OCI-LY3 (cell line): ENCODE measurements around the gene XRCC2.
"Not testable (repeated sequence)": the region's sequence is repeated elsewhere in the genome, so short reads cannot be mapped to it uniquely, and the experiment has no call there.

Experiments used
- H2AFZ ChIP-seq: fragments of 200-600, 300-600 bp; shearing (Covaris generic); 2 replicates; pipeline ENCODE4 v1.6.0; 2014; ENCODE audit warnings: antibody characterized with exemption, low read depth, low read length
- H3K27ac ChIP-seq: fragments of 200-600, 300-600 bp; sonication (generic); 2 replicates; pipeline ENCODE4 v1.5.1; 2014; ENCODE audit warnings: mild to moderate bottlenecking, low read length, moderate library complexity, mixed read lengths
- H3K27me3 ChIP-seq: fragments of 200-600, 300-600 bp; sonication (generic); 2 replicates; pipeline ENCODE4 v1.6.1; 2014; ENCODE audit warnings: low read depth, low read length, mixed read lengths
- H3K36me3 ChIP-seq: fragments of 200-600, 300-600 bp; sonication (generic); replicated peaks from 2 replicates; pipeline ENCODE3; 2014; ENCODE audit warnings: low read depth, low read length, mixed read lengths
- H3K4me1 ChIP-seq: fragments of 300-600, 200-600 bp; sonication (generic); 2 replicates; pipeline ENCODE4 v1.6.1; 2014; ENCODE audit warnings: low read length, mixed read lengths
- H3K4me2 ChIP-seq: fragments of 200-600, 300-600 bp; sonication (generic); 2 replicates; pipeline ENCODE4 v1.6.1; 2014; ENCODE audit warnings: low read length, mixed read lengths
- H3K4me3 ChIP-seq: fragments of 300-600, 200-600 bp; sonication (generic); 2 replicates; pipeline ENCODE4 v1.5.1; 2014; ENCODE audit warnings: antibody characterized with exemption, mild to moderate bottlenecking, low read length, moderate library complexity
- H3K79me2 ChIP-seq: fragments of 300-600, 200-600 bp; shearing (Covaris generic); 2 replicates; pipeline ENCODE4 v1.6.1; 2014; ENCODE audit warnings: mild to moderate bottlenecking, low read length, mixed read lengths
- H3K9ac ChIP-seq: fragments of 300-600, 200-600 bp; shearing (Covaris generic); 2 replicates; pipeline ENCODE4 v1.6.0; 2014; ENCODE audit warnings: mild to moderate bottlenecking, low read length, moderate library complexity
- H3K9me3 ChIP-seq: fragments of 200-600, 300-600 bp; shearing (Covaris generic); 2 replicates; pipeline ENCODE4 v1.6.1; 2014; ENCODE audit warnings: low read length, mixed read lengths; ENCODE audit not compliant: insufficient read depth
- H4K20me1 ChIP-seq: fragments of 200-600, 300-600 bp; sonication (generic); 2 replicates; pipeline ENCODE4 v1.6.1; 2016; ENCODE audit warnings: low read length, mixed read lengths; ENCODE audit not compliant: insufficient read depth
- EZH2phosphoT487 ChIP-seq: fragments of 200-600 bp; shearing (Covaris generic); IDR thresholded peaks from 2 replicates; pipeline ENCODE4 v1.6.1; 2018; ENCODE audit warnings: antibody characterized with exemption, mixed run types, low read depth
- TF ChIP-seq, protein P1 (sequence below): fragments of 200-600, 300-600 bp; sonication (generic); IDR thresholded peaks from 2 replicates; pipeline ENCODE4 v1.5.1; 2014; ENCODE audit warnings: antibody characterized with exemption, low read length, low read depth

XRCC2 gene

DNA sequence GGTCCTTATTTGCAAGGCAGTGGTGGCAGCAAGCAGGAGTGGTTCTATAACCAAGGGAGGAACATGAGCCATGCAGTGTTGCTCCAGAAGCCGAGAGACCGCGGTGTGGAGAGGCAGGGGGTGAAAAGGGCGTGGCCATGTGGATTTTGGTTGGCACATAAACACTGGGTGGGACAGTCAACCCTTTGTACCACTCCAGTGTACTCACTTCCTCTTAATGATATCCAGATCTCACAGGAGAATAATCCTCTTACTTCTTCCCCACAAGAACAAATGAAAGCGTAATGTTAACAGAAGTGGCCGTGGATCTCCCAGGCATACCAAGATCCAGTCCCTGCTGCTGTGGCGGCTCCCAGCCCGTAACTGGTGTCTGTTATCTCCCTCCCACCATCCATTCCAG lies 42.4 kb downstream of the XRCC2 start:
- Histone ChIP-seq H3K9me3 (no peaks in the 10 kb centered on the region), H3K27me3 (no peaks in the 10 kb centered on the region), H3K4me1 (no peaks in the 10 kb centered on the region), H3K27ac (no peak overlapping the region), H3K79me2 (no peaks in the 10 kb centered on the region), H2AFZ (no peak overlapping the region), H3K4me3 (no peak overlapping the region), H3K9ac (no peak overlapping the region), H3K36me3 (no peaks in the 10 kb centered on the region), H3K4me2 (no peak overlapping the region), H4K20me1 (no peaks in the 10 kb centered on the region)
- TF ChIP-seq EZH2phosphoT487 = no peak
- TF ChIP-seq, protein P1, sequence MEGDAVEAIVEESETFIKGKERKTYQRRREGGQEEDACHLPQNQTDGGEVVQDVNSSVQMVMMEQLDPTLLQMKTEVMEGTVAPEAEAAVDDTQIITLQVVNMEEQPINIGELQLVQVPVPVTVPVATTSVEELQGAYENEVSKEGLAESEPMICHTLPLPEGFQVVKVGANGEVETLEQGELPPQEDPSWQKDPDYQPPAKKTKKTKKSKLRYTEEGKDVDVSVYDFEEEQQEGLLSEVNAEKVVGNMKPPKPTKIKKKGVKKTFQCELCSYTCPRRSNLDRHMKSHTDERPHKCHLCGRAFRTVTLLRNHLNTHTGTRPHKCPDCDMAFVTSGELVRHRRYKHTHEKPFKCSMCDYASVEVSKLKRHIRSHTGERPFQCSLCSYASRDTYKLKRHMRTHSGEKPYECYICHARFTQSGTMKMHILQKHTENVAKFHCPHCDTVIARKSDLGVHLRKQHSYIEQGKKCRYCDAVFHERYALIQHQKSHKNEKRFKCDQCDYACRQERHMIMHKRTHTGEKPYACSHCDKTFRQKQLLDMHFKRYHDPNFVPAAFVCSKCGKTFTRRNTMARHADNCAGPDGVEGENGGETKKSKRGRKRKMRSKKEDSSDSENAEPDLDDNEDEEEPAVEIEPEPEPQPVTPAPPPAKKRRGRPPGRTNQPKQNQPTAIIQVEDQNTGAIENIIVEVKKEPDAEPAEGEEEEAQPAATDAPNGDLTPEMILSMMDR = no peak

DNA sequence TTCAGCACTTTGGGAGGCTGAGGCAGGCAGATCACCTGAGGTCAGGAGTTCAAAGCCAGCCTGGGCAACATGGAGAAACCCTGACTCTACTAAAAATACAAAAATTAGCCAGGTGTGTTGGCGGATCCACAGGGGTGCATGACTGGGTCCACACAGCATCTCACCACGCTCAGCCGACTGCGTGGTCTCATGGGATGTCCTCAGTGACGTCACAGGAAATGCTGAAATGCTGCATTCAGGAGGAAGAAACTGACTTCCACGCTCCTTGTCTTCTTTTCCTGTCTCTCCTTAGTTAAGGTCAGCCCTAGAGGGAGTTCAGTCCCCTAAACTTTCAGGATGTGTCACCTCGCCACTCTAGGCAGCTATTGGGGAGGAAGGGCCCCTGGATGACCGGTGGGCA lies 42.9 kb downstream of the XRCC2 start:
- H3K27ac ChIP-seq = no peak overlapping the region
- no peaks in the 10 kb centered on the region for H3K36me3 ChIP-seq
- H3K79me2 ChIP-seq = no peaks in the 10 kb centered on the region
- no peak overlapping the region for H2AFZ ChIP-seq
- H3K4me1 ChIP-seq = no peaks in the 10 kb centered on the region
- H3K4me3 ChIP-seq = no peak overlapping the region
- no peak overlapping the region for H3K9ac ChIP-seq
- TF ChIP-seq, protein P1 = no peak
- TF ChIP-seq EZH2phosphoT487 = no peak
- no peak overlapping the region for H3K4me2 ChIP-seq
- H4K20me1 ChIP-seq = no peaks in the 10 kb centered on the region
- H3K9me3 ChIP-seq = no peaks in the 10 kb centered on the region
- no peaks in the 10 kb centered on the region for H3K27me3 ChIP-seq

DNA sequence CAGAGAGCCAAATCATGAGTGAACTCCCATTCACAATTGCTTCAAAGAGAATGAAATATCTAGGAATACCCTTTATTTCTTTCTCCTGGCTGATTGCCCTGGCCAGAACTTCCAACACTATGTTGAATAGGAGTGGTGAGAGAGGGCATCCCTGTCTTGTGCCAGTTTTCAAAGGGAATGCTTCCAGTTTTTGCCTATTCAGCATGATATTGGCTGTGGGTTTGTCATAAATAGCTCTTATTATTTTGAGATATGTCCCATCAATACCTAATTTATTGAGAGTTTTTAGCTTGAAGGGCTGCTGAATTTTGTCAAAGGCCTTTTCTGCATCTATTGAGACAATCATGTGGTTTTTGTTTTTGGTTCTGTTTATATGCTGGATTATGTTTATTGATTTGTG lies 47.2 kb downstream of the XRCC2 start:
- not testable (repeated sequence) for H3K27me3 ChIP-seq, H3K9me3 ChIP-seq, H4K20me1 ChIP-seq, H3K4me1 ChIP-seq, H3K9ac ChIP-seq, H3K27ac ChIP-seq, H3K79me2 ChIP-seq, H2AFZ ChIP-seq, H3K4me2 ChIP-seq, H3K4me3 ChIP-seq, H3K36me3 ChIP-seq

DNA sequence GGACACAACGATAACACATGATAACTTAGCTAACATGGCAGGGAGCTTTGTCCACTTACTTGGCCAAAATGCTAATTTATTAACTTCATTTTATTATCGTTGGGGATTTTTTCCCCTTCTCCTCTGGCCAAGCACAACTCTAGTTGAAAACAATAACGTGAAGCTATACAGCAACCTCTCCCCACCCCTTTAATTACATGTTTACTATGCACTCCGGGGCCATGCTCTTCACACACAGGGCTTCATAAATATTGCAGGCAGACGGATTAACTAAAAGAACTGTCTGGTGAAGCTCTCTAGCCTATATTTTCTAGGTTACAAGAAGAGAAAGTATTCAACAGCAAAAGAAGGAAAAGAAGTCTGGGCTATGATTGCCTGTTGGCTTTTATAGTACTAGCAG lies 51.7 kb downstream of the XRCC2 start:
- no peak for TF ChIP-seq EZH2phosphoT487
- TF ChIP-seq, protein P1 = no peak
- H3K4me1 ChIP-seq = no peaks in the 10 kb centered on the region
- no peak overlapping the region for H2AFZ ChIP-seq
- H3K9ac ChIP-seq = no peak overlapping the region
- H3K79me2 ChIP-seq = no peaks in the 10 kb centered on the region
- H3K4me2 ChIP-seq = no peak overlapping the region
- H4K20me1 ChIP-seq = no peaks in the 10 kb centered on the region
- H3K4me3 ChIP-seq = no peak overlapping the region
- H3K27me3 ChIP-seq = no peaks in the 10 kb centered on the region
- H3K9me3 ChIP-seq = no peaks in the 10 kb centered on the region
- H3K27ac ChIP-seq = no peak overlapping the region
- H3K36me3 ChIP-seq = no peaks in the 10 kb centered on the region

DNA sequence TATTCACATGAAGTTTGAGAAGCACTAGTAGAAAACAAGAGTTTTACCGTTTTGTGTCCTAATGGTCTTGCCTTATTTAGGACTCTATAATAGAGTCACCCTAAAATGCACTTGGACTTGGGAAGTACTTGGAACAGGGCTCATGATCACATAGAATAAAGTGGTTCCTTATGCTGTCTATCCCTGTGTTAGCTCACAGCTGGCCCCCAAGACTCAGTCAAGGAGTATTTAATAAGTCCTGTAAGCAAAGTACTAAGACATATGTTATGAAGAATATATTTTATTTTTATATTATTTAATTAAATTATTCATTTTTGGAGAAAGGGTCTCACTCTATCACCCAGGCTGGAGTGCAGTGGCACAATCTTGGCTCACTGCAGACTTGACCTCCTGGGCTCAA lies 54.5 kb downstream of the XRCC2 start:
- Histone ChIP-seq H4K20me1 (no peaks in the 10 kb centered on the region), H2AFZ (no peak overlapping the region), H3K4me2 (no peak overlapping the region), H3K4me3 (no peak overlapping the region), H3K79me2 (no peaks in the 10 kb centered on the region), H3K9me3 (no peaks in the 10 kb centered on the region), H3K4me1 (no peaks in the 10 kb centered on the region), H3K27me3 (no peaks in the 10 kb centered on the region), H3K27ac (no peak overlapping the region), H3K36me3 (no peaks in the 10 kb centered on the region), H3K9ac (no peak overlapping the region)
- TF ChIP-seq, protein P1 = no peak
- TF ChIP-seq EZH2phosphoT487 = no peak
